Heart right ventricle (tissue), 16 donors: ENCODE data around the gene IRF1. TPM values are rescaled to one million over a fixed set of nuclear protein-coding genes. Genes with fewer than 3 reads are reported as not detected.

ENCODE experiments used
- ATAC-seq, 8 donors: fragments of 200-7000 bp; cut with Tn5 transposase; one replicate each; pipeline ENCODE4 v1.9.1; 2020; ENCODE audit warnings: mild to moderate bottlenecking in 8 of 8, moderate library complexity in 8 of 8, moderate number of reproducible peaks in 1 of 8
- DNase-seq, 2 donors: peaks; one replicate each; pipeline ENCODE4 v3.0.0-alpha.2; 2020
- H3K27ac ChIP-seq, 10 donors: fragments of 200-600 bp; sonication (generic) in 2 of 10; one replicate each; pipeline versions ENCODE4 v1.5.0 to v1.8.0; 2020 to 2022; ENCODE audit warnings: mild to moderate bottlenecking in 3 of 10
- H3K27me3 ChIP-seq, 7 donors: fragments of 200-600 bp; one replicate each; pipeline ENCODE4 v1.8.0; 2021 to 2022; ENCODE audit warnings: mild to moderate bottlenecking in 2 of 7
- H3K36me3 ChIP-seq, 9 donors: fragments of 200-600 bp; sonication (generic) in 1 of 9; one replicate each; pipeline versions ENCODE4 v1.5.0 to v1.8.0; 2020 to 2022; ENCODE audit warnings: mild to moderate bottlenecking in 2 of 9
- H3K4me1 ChIP-seq, 9 donors: fragments of 200-600 bp; sonication (generic) in 1 of 9; one replicate each; pipeline versions ENCODE4 v1.5.0 to v1.8.0; 2020 to 2022; ENCODE audit warnings: mild to moderate bottlenecking in 4 of 9
- H3K4me3 ChIP-seq, 10 donors: fragments of 200-600 bp; sonication (generic) in 2 of 10; one replicate each; pipeline versions ENCODE4 v1.5.0 to v1.8.0; 2020 to 2022; ENCODE audit warnings: mild to moderate bottlenecking in 7 of 10, moderate library complexity in 2 of 10
- H3K9me3 ChIP-seq, 11 donors: fragments of 200-600 bp in 10 of 11; sonication (generic) in 2 of 11; one replicate each; pipeline versions ENCODE4 v1.5.0 to v1.8.0; 2013 to 2022; ENCODE audit warnings: mild to moderate bottlenecking in 2 of 11, control low read depth in 1 of 11, moderate library complexity in 1 of 11
- WGBS, 2 donors: extraction: QIAGEN DNeasy Blood & Tissue Kit; methylation state at CpG; one replicate each; pipeline ENCODE4 v1.1.7; 2013; ENCODE audit warnings: inconsistent platforms in 1 of 2; 5-methylcytosine and 5-hydroxymethylcytosine counted together
- intact Hi-C, 10 donors: fragments of 100-400 bp; cut with DNase I; formaldehyde crosslinking; loops; one replicate each; pipeline versions ENCODE4 v1.11.1 to v1.14.2; 2022
- long read RNA-seq, 3 donors: library from polyadenylated mRNA; unstranded; transcript quantifications; one replicate each; pipeline ENCODE4 v2.0.0, GENCODE V29; 2020 to 2021
- polyA plus RNA-seq, 2 donors: library from polyadenylated mRNA; stranded (reverse); fragments of 200-250 nt; gene quantifications; one replicate each; pipeline ENCODE4 v1.2.3, GENCODE V29; 2013
- total RNA-seq, 10 donors: library from RNA; stranded (reverse); fragmentation: NEBNext Ultra II Directional in 3 of 10; extraction: Animal tissue kit (Norgen Biotek cat#: 25700) in 3 of 10; gene quantifications; one replicate each; pipeline versions ENCODE4 v1.2.1 to v1.2.4, GENCODE V29; 2021 to 2023
- TF ChIP-seq, protein P1 (sequence below), 9 donors: fragments of 200-600 bp; sonication (generic) in 2 of 9; IDR thresholded peaks; one replicate each; pipeline versions ENCODE4 v1.5.0 to v1.8.0; 2021 to 2022; ENCODE audit warnings: antibody characterized with exemption in 9 of 9, mild to moderate bottlenecking in 5 of 9, moderate library complexity in 1 of 9
- donor health status: Arrhythmogenic right ventricular cardiomyopathy.
- donor health status: ischemic (EF 13 %, LVEDD 7.1; RV severe dilation, severe dysfunction).
- donor health status: healthy with polysubstance abuse.
- donor health status: DM: no; HTN: yes; CAD: no.
- donor health status: DM: no; HTN: no; CAD: no.
- donor health status: ischemic (EF 25% LVEDD 6.9; RV normal size, moderate dysfunction).
- donor health status: ischemic (EF 25% LVEDD 5.7; RV mildly dilated, moderate dysfunction).
- donor health status: healthy.
- donor health status: DM: yes; HTN: yes; CAD: no.
- donor health status: Ischemic cardiomyopathy.
- donor health status: ischemic (EF 35%, LVEDD 5.7; RV mildly dilated, moderate dysfunction).
- donor health status: nonischemic (EF 11% LVEDD 7.7; RV severe dilation, severe dysfunction).
- donor health status: DM: yes; HTN: yes; CAD: no.
- donor health status: PGD.
- donor health status: ischemic (EF 29% LVEDD 5.4; RV normal size, mild dysfunction).
- donor health status: nonischemic (EF 23%, LVEDD 6.1; RV moderate dilation, normal function).

IRF1 gene, protein sequence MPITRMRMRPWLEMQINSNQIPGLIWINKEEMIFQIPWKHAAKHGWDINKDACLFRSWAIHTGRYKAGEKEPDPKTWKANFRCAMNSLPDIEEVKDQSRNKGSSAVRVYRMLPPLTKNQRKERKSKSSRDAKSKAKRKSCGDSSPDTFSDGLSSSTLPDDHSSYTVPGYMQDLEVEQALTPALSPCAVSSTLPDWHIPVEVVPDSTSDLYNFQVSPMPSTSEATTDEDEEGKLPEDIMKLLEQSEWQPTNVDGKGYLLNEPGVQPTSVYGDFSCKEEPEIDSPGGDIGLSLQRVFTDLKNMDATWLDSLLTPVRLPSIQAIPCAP
- 100 to 1,000 TPM in 1 of 10 donors, 10 to 100 TPM in 8, 1 to 10 TPM in 1; 9.5 to 146 (median 19.2) TPM for total RNA-seq
- 10 to 100 TPM in 1 of 2 donors, 1 to 10 TPM in 1; 8.6 to 13.7 TPM for polyA plus RNA-seq
- long read RNA-seq, donor 1, transcript IRF1-201 (10 exons, 3,579 nt), result major isoform, 9 of 19 reads
- long read RNA-seq, donor 1, partial matches to known transcripts, result 2 of 19 reads
- long read RNA-seq, donor 1, other reads (novel, unspliced or antisense), result 8 of 19 reads
- long read RNA-seq, donor 2, transcript IRF1-201 (10 exons, 3,579 nt), result major isoform, 9 of 14 reads
- long read RNA-seq, donor 2, partial matches to known transcripts, result 2 of 14 reads
- long read RNA-seq, donor 2, other reads (novel, unspliced or antisense), result 3 of 14 reads
- long read RNA-seq, donor 3, transcript IRF1-201 (10 exons, 3,579 nt), result major isoform, 25 of 36 reads
- long read RNA-seq, donor 3, partial matches to known transcripts, result 7 of 36 reads
- long read RNA-seq, donor 3, other reads (novel, unspliced or antisense), result 4 of 36 reads

GRCh38 chr5:132490484-132491367, at the start of gene IRF1:
Gene IRF1, minus strand, starts transcription at chr5:132490773. Its CDS starts 1,295 bp downstream, at chr5:132489478.
- peaks cover 30 to 84% (median 69%) of the 10 kb centered on the region in 9 donors for H3K4me1 ChIP-seq
- peak within 1 kb of the TSS; percentile 79 to 96 (median 90) for H3K4me3 ChIP-seq
- peaks cover 0 to 42% (median 30%) of the 10 kb centered on the region in 9 donors for H3K36me3 ChIP-seq
- no peaks in the 10 kb centered on the region for H3K9me3 ChIP-seq
- peak; percentile 90 to 95 (median 93) for ATAC-seq
- peak; percentile 96 to 97 for DNase-seq
- intact Hi-C loops, result loop anchor here in 7 of 10 donors (2.0 to 10.0 kb wide), 5 partner anchors 70 to 196 kb away; partner anchors contain the start of gene SLC22A4 (in 5 of the 7)
- no peaks in the 10 kb centered on the region for H3K27me3 ChIP-seq
- TF ChIP-seq, protein P1, sequence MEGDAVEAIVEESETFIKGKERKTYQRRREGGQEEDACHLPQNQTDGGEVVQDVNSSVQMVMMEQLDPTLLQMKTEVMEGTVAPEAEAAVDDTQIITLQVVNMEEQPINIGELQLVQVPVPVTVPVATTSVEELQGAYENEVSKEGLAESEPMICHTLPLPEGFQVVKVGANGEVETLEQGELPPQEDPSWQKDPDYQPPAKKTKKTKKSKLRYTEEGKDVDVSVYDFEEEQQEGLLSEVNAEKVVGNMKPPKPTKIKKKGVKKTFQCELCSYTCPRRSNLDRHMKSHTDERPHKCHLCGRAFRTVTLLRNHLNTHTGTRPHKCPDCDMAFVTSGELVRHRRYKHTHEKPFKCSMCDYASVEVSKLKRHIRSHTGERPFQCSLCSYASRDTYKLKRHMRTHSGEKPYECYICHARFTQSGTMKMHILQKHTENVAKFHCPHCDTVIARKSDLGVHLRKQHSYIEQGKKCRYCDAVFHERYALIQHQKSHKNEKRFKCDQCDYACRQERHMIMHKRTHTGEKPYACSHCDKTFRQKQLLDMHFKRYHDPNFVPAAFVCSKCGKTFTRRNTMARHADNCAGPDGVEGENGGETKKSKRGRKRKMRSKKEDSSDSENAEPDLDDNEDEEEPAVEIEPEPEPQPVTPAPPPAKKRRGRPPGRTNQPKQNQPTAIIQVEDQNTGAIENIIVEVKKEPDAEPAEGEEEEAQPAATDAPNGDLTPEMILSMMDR (IDR thresholded peaks at IDR 0.05), result peak in 3 of 9 donors; percentile 16 to 38 (median 20)
- peak within 1 kb of the TSS; percentile 92 to 100 (median 99) for H3K27ac ChIP-seq
- 0 to 1% methylated on average over 77 to 86 of the region's 87 CpGs for WGBS, 2 donors

- H3K4me1 ChIP-seq, result no peaks in the 10 kb centered on the region
- ATAC-seq (no peak), DNase-seq (no peak)
- no peaks in the 10 kb centered on the region for H3K36me3 ChIP-seq
- intact Hi-C loops, result no loop called here
- H3K27me3 ChIP-seq, result no peaks in the 10 kb centered on the region
- no peaks in the 10 kb centered on the region for H3K9me3 ChIP-seq
- 78 to 83% methylated on average over 5 of the region's 5 CpGs for WGBS, 2 donors
- H3K4me3 ChIP-seq, result no peak overlapping the region
- no peak overlapping the region for H3K27ac ChIP-seq
- TF ChIP-seq, protein P1 (IDR thresholded peaks at IDR 0.05), result no peak
Measured at GRCh38 chr5:132540149-132540548, 49.6 kb upstream of the IRF1 start.

- Histone ChIP-seq H3K4me1 (no peaks in the 10 kb centered on the region), H3K27me3 (no peaks in the 10 kb centered on the region), H3K4me3 (no peak overlapping the region), H3K27ac (no peak overlapping the region), H3K36me3 (no peaks in the 10 kb centered on the region), H3K9me3 (no peaks in the 10 kb centered on the region)
- ATAC-seq, result no peak
- no peak for DNase-seq
- WGBS, 2 donors, result 77 to 81% methylated on average over 4 of the region's 4 CpGs
- intact Hi-C loops, result no loop called here
- TF ChIP-seq, protein P1 (IDR thresholded peaks at IDR 0.05), result no peak
Measured at GRCh38 chr5:132539716-132540115, 49.1 kb upstream of the IRF1 start.
